Stimulated activated CD8-positive, alpha-beta memory T cell treated with anti-CD3 and anti-CD28 coated beads, Interleukin-2, amount 100 ng/mL, for 1 hour (primary cell): ENCODE measurements around the gene ULK3.
A peak's percentile ranks its signal among the peaks of the same experiment; 100 is the strongest.

Source experiments
- DNase-seq, 2 donors: peaks; one replicate each; pipeline ENCODE4 v3.0.0-alpha.2; 2020; ENCODE audit warnings: low read depth in 2 of 2

The ULK3 gene

GRCh38 chr15:74822233-74822632, 20.7 kb downstream of the ULK3 start:
- no peak for DNase-seq

GRCh38 chr15:74821790-74822158, 21.2 kb downstream of the ULK3 start:
- DNase-seq = no peak

GRCh38 chr15:74821091-74821789, 21.7 kb downstream of the ULK3 start:
- DNase-seq = no peak

GRCh38 chr15:74820056-74820455, 22.9 kb downstream of the ULK3 start:
- no peak for DNase-seq

- DNase-seq = no peak
These were observed 25.6 kb downstream of the ULK3 start for GRCh38 chr15:74817370-74817737.

- DNase-seq = no peak
These were observed 26.2 kb downstream of the ULK3 start for GRCh38 chr15:74816624-74817369.

- no peak for DNase-seq
These were observed 27.0 kb downstream of the ULK3 start for GRCh38 chr15:74815961-74816360.

- DNase-seq = no peak
These were observed 27.6 kb downstream of the ULK3 start for GRCh38 chr15:74815121-74815934.

GRCh38 chr15:74812533-74812932, 30.4 kb downstream of the ULK3 start, which contains the start of gene LMAN1L:
LMAN1L (plus strand) TSS chr15:74812835; CDS start chr15:74812855, 20 bp downstream.
- DNase-seq = no peak

- DNase-seq = no peak
These were observed 33.0 kb downstream of the ULK3 start for GRCh38 chr15:74809956-74810355.

GRCh38 chr15:74809242-74809641, 33.7 kb downstream of the ULK3 start:
- DNase-seq = no peak

GRCh38 chr15:74808840-74809229, 34.1 kb downstream of the ULK3 start:
- no peak for DNase-seq

- DNase-seq = no peak
These were observed 34.7 kb downstream of the ULK3 start for GRCh38 chr15:74808078-74808839.

- no peak for DNase-seq
These were observed 35.7 kb downstream of the ULK3 start for GRCh38 chr15:74807282-74807681.

- no peak for DNase-seq
These were observed 38.0 kb downstream of the ULK3 start for GRCh38 chr15:74804935-74805334.

GRCh38 chr15:74802862-74803447, 40.0 kb downstream of the ULK3 start:
- DNase-seq = no peak

- no peak for DNase-seq
These were observed 40.7 kb downstream of the ULK3 start for GRCh38 chr15:74802290-74802689.

GRCh38 chr15:74801311-74801997, 41.5 kb downstream of the ULK3 start:
- no peak for DNase-seq

GRCh38 chr15:74800559-74801094, 42.3 kb downstream of the ULK3 start:
- no peak for DNase-seq

- peak; percentile 75 to 77 for DNase-seq
These were observed 42.9 kb downstream of the ULK3 start for GRCh38 chr15:74799856-74800558.
